Subcutaneous abdominal adipose tissue (tissue), 5 donors: ENCODE results near the gene ACVRL1.

Experiments used
- H3K27ac ChIP-seq: one replicate; pipeline ENCODE4 v1.7.0; 2013; ENCODE audit warnings: low read depth, mild to moderate bottlenecking, inconsistent platforms, low read length, moderate library complexity
- H3K27me3 ChIP-seq, 5 donors: one replicate each; pipeline ENCODE4 v1.7.0; 2013; ENCODE audit warnings: low read length in 5 of 5, inconsistent platforms in 1 of 5; ENCODE audit not compliant: control insufficient read depth in 5 of 5, insufficient read depth in 4 of 5
- H3K36me3 ChIP-seq, 5 donors: one replicate each; pipeline ENCODE4 v1.7.0; 2013; ENCODE audit warnings: low read length in 5 of 5; ENCODE audit not compliant: control insufficient read depth in 5 of 5, insufficient read depth in 5 of 5
- H3K4me1 ChIP-seq, 5 donors: one replicate each; pipeline ENCODE4 v1.7.0; 2013; ENCODE audit warnings: low read length in 5 of 5, mild to moderate bottlenecking in 3 of 5, moderate library complexity in 1 of 5; ENCODE audit not compliant: control insufficient read depth in 5 of 5, insufficient read depth in 5 of 5
- H3K4me3 ChIP-seq, 5 donors: one replicate each; pipeline ENCODE4 v1.7.0; 2013; ENCODE audit warnings: low read length in 5 of 5, low read depth in 1 of 5
- H3K9ac ChIP-seq, 5 donors: one replicate each; pipeline ENCODE4 v1.7.0; 2013; ENCODE audit warnings: low read length in 5 of 5, mild to moderate bottlenecking in 4 of 5, moderate library complexity in 3 of 5
- H3K9me3 ChIP-seq, 5 donors: one replicate each; pipeline ENCODE4 v1.7.0; 2013; ENCODE audit warnings: low read length in 5 of 5; ENCODE audit not compliant: control insufficient read depth in 5 of 5
- donor health status: healthy.
- donor health status: healthy.
- donor health status: healthy.
- donor health status: healthy.
- donor health status: healthy.

ACVRL1 gene

DNA sequence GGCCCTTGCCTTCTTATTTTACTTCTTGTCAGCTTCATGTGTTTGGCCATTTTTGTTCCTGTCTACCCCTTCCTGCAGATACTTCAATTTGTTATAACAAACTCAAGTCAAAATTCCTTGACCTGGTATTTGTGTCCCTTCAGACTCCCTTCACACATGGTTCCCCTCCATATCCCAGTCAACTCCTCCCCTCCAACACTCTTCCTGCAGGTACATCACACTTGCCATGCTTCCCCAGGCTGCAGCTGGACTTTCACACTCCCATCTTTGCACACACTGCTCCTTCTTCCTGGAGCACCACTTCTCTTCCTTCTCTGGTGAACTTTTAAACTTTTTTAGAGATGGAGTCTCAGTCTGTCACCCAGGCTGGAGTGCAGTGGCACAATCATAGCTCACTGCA, 39.9 kb upstream of the ACVRL1 start:
- Histone ChIP-seq H3K36me3 (no peaks in the 10 kb centered on the region), H3K9ac (no peak overlapping the region), H3K27me3 (peaks cover 13 to 34% (median 27%) of the 10 kb centered on the region in 5 donors)

DNA sequence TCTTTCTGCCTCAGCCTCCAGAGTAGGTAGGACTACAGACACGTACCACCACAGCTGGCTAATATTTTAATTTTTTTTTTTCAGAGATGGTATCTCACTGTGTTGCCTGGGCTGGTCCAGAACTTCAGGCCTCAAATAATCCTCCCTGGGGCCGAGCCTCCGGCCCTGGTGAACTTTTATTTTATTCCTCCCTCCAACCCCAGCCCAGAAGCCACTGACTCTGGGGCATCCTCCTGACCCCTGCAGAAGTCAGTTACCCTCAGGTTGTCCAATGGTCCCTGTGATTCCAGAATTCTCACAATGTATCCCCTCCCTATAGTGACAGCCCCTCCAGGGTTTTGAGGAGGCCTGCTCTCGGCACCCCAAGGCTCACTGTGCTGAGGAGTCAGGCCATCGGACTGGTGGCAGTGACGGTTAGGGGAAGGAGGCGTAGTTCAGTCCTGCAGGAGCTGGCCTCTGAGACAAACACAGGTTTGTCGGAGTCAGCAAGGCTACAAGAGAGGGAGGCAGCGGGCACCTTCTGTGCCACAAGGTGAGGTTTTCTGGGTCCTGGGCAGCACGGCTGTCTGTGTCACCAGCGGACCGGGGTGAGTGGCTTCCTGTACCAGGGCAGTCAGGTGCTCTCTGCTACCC, 39.4 kb upstream of the ACVRL1 start:
- Histone ChIP-seq H3K27me3 (peaks cover 13 to 34% (median 27%) of the 10 kb centered on the region in 5 donors), H3K27ac (no peak overlapping the region), H3K4me3 (no peak overlapping the region), H3K9me3 (no peaks in the 10 kb centered on the region), H3K36me3 (no peaks in the 10 kb centered on the region), H3K4me1 (peaks cover 2 to 56% (median 39%) of the 10 kb centered on the region in 5 donors), H3K9ac (no peak overlapping the region)

More for the DNA sequence above, 39.9 kb upstream of the ACVRL1 start:
- Histone ChIP-seq H3K4me3 (no peak overlapping the region), H3K4me1 (peaks cover 2 to 56% (median 39%) of the 10 kb centered on the region in 5 donors), H3K27ac (no peak overlapping the region), H3K9me3 (no peaks in the 10 kb centered on the region)

DNA sequence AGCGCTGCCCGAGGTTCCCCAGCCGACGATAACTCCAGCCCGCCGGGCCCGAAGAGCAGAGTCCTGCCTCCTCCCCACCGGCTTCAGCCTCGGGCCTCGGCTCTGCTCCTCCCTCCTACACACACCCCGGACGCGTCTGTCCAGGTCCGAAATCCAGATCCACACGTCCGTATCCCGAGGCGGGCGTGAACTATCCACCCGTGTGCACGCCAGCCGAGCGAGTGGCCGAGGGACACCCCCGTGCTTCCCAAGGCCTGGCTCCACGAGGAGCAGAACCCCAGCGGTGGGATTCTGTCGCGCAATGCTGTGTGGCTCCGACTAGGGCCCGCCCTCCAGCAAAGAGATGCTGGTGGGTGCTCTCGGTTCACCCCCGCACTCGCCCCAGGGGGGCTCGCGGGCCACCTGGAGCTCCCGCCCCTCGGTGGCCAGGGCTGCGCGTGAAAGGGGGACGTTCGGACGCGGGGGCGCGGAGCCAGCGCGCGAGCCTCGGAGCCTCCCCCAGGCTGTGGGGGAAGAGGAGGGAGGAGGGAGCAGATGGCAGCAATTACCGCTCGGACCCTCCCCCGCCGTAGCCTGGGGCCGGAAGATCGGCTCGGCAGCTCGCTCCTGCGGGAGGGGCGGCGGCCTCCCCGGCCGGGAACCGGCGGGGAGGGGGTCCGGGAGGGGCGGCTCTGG, 38.3 kb upstream of the ACVRL1 start:
- Histone ChIP-seq H3K36me3 (no peaks in the 10 kb centered on the region), H3K4me1 (peaks cover 2 to 49% (median 35%) of the 10 kb centered on the region in 5 donors), H3K9ac (peak overlapping the region in 3 of 5 donors; percentile 1 to 61 (median 14)), H3K27ac (no peak overlapping the region), H3K9me3 (no peaks in the 10 kb centered on the region), H3K4me3 (peak overlapping the region in 4 of 5 donors; percentile 53 to 68 (median 58)), H3K27me3 (peaks cover 9 to 29% (median 23%) of the 10 kb centered on the region in 5 donors)

DNA sequence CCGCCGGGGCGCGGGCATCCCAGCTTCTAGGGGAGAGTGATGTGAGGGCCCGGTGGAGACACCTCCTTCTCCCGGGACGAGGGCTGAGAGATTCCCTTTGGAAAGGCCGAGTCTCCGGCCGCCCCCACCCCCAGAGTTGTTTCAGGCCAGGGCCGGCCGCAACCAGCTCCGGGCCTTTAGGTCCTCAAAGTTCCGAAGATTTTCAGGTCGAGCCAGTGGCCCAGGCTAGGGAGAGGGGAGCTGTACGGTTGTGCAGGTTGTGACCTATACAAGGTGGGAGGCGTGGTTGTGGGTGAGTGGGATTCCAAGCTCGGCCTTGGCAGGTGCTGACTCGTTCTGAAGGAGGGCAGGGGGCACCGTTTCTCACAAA, 37.8 kb upstream of the ACVRL1 start:
- Histone ChIP-seq H3K4me3 (peak overlapping the region in 3 of 5 donors; percentile 53 to 62 (median 55)), H3K27ac (no peak overlapping the region), H3K9ac (no peak overlapping the region), H3K9me3 (no peaks in the 10 kb centered on the region), H3K4me1 (peaks cover 2 to 44% (median 29%) of the 10 kb centered on the region in 5 donors), H3K27me3 (peaks cover 9 to 27% (median 20%) of the 10 kb centered on the region in 5 donors), H3K36me3 (no peaks in the 10 kb centered on the region)

DNA sequence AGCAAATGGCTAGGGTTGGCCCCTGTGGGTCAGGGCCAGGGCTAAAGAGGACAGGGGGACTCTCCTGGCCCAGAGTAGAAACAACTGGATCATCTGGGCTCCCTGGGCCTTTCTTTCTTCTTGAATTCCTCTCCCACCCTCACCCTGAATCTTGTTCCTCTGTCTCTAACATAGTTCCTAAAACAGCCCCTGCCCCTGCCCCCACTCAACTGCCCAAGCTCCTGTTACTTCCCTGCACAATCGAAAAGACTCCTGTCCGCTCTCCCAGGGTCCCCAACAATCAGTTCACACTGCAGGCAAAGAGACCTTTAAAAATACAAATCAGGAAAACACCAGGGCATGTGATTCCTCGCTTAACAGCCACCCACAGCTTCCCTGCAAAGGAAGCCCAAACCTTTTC, 37.4 kb upstream of the ACVRL1 start:
- peaks cover 8 to 24% (median 17%) of the 10 kb centered on the region in 5 donors for H3K27me3 ChIP-seq
- peaks cover 0 to 39% (median 25%) of the 10 kb centered on the region in 5 donors for H3K4me1 ChIP-seq
- no peak overlapping the region for H3K9ac ChIP-seq
- H3K9me3 ChIP-seq: no peaks in the 10 kb centered on the region
- no peak overlapping the region for H3K27ac ChIP-seq
- no peak overlapping the region for H3K4me3 ChIP-seq
- no peaks in the 10 kb centered on the region for H3K36me3 ChIP-seq

DNA sequence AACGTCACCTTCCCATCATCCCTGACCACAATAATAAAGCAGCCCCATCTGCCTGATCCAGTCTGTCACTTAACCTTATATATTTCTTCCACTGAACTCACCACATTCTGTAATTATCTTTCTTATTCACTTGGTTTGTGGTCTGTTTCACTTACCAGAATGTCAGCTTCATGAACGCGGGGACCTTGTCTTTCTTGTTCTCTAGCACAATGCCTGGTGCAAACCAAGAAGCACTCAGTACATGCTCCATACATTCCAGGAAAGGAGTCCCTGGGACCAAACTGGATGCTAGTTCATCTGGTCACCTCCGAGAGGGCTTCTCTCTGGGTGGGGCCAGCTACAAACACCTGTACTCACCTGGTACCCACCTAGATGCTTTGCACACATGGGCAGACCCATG, 36.8 kb upstream of the ACVRL1 start:
- Histone ChIP-seq H3K4me1 (peaks cover 0 to 35% (median 25%) of the 10 kb centered on the region in 5 donors), H3K9me3 (no peaks in the 10 kb centered on the region), H3K36me3 (no peaks in the 10 kb centered on the region), H3K27ac (no peak overlapping the region), H3K27me3 (peaks cover 8 to 18% (median 16%) of the 10 kb centered on the region in 5 donors), H3K4me3 (no peak overlapping the region), H3K9ac (no peak overlapping the region)

DNA sequence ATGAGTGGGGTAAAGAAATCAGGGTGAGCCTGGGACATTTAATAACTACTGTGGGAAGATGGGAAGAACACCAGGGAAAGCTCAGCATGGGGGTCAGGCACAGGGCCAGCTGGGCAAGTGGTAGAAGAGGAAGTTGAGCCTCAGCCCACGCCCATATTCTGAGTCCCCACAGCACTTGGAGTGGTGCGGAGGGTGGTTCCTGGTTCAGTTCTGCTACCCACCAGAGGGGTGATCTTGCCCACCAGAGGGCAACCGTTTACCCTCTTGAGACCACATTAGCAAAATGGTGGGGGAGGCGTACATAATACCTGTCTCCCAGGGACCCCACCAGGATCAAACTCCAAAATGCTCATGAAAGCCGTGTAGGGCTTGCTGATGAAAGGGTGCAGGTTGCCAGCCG, 36.2 kb upstream of the ACVRL1 start:
- Histone ChIP-seq H3K36me3 (no peaks in the 10 kb centered on the region), H3K4me1 (peaks cover 0 to 33% (median 25%) of the 10 kb centered on the region in 5 donors), H3K4me3 (no peak overlapping the region), H3K27ac (no peak overlapping the region), H3K9me3 (no peaks in the 10 kb centered on the region), H3K27me3 (peaks cover 8 to 18% (median 12%) of the 10 kb centered on the region in 5 donors), H3K9ac (no peak overlapping the region)

DNA sequence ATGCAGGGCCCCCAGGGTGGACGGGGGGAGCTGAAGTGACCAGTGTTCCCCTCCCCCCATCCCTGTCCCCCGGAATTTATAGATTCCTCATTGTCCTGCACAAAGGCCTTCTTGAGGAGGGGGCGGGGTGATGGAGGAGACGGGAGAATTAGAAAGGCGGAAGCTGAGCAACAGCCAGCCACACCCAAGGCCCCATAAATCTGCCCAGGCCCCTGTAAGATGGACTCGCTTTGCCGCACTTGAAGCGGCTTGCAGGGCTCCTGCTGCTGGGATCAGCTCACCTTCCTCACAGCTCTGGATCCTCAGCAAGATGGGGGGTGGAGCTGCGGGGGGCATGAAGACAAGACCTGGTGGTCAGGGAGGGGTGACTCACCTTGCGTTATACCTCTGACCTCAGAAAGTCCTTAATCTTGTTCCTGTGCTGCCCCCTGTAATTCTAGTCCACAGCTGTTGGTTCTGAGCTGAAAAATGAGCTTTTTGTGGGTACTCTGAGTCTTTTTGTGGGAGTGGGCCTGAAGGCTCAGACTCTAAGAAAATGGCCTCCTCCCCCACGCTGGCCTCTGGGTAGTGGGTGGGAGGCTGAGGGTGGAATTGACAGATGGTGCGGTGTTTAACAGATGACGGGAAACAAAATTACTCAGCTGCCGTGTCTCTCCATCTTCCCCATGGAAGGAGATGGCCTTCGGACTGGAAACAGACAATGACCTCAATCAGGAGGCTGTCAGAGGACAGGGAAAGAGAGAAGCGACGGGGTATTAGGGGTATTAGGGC, 35.2 kb upstream of the ACVRL1 start:
- no peak overlapping the region for H3K9ac ChIP-seq

DNA sequence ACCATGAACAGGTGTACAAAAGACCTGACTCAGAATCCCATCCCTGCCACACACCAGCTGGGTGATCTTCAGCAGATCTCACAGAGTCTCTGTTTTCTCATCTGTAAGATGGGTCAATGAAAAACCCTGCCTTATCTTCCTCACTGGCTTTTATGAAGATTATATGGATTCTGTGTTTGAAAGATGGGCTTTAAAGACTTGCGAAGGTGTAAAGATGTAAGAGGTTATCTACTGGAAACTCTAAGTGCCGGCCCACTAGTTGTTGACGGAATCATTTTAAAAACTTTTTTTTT, 34.7 kb upstream of the ACVRL1 start:
- Histone ChIP-seq H3K4me1 (peaks cover 0 to 33% (median 25%) of the 10 kb centered on the region in 5 donors), H3K9ac (no peak overlapping the region), H3K9me3 (no peaks in the 10 kb centered on the region), H3K36me3 (no peaks in the 10 kb centered on the region), H3K4me3 (no peak overlapping the region), H3K27ac (no peak overlapping the region), H3K27me3 (peaks cover 8 to 18% (median 12%) of the 10 kb centered on the region in 5 donors)

More for the DNA sequence above, 35.2 kb upstream of the ACVRL1 start:
- no peaks in the 10 kb centered on the region for H3K9me3 ChIP-seq
- peaks cover 8 to 18% (median 12%) of the 10 kb centered on the region in 5 donors for H3K27me3 ChIP-seq
- H3K4me1 ChIP-seq: peaks cover 0 to 33% (median 25%) of the 10 kb centered on the region in 5 donors
- no peak overlapping the region for H3K27ac ChIP-seq
- H3K36me3 ChIP-seq: no peaks in the 10 kb centered on the region
- no peak overlapping the region for H3K4me3 ChIP-seq
